Lung (tissue), 16 donors: ENCODE measurements around the gene ARHGEF40. TPM values are rescaled to one million over a fixed set of nuclear protein-coding genes. Genes with fewer than 3 reads are reported as not detected.

Experiments used
- ATAC-seq: fragments of 200-7000 bp; cut with Tn5 transposase; one replicate; pipeline ENCODE4 v1.9.1; 2020; ENCODE audit warnings: moderate number of reproducible peaks; ENCODE audit not compliant: insufficient read depth, low FRiP score
- DNase-seq, 3 donors: peaks; one replicate each; pipeline ENCODE4 v3.0.0-alpha.2; 2013 to 2017
- H3K27ac ChIP-seq, 2 donors: one replicate each; pipeline ENCODE4 v1.5.1; 2013; ENCODE audit warnings: mild to moderate bottlenecking in 2 of 2, moderate library complexity in 2 of 2, control low read depth in 1 of 2, inconsistent platforms in 1 of 2, low read depth in 1 of 2, low read length in 1 of 2
- H3K27me3 ChIP-seq, 3 donors: one replicate each; pipeline ENCODE4 v1.5.1; 2013; ENCODE audit warnings: low read length in 2 of 3; ENCODE audit not compliant: control insufficient read depth in 3 of 3, insufficient read depth in 3 of 3
- H3K36me3 ChIP-seq, 4 donors: one replicate each; pipeline ENCODE4 v1.5.1; 2013; ENCODE audit warnings: low read length in 4 of 4, mild to moderate bottlenecking in 1 of 4, moderate library complexity in 1 of 4; ENCODE audit not compliant: control insufficient read depth in 4 of 4, insufficient read depth in 4 of 4
- H3K4me1 ChIP-seq, 5 donors: one replicate each; pipeline ENCODE4 v1.5.1; 2013; ENCODE audit warnings: low read length in 5 of 5, mild to moderate bottlenecking in 2 of 5, moderate library complexity in 1 of 5; ENCODE audit not compliant: control insufficient read depth in 5 of 5, insufficient read depth in 5 of 5
- H3K4me3 ChIP-seq: one replicate; pipeline ENCODE4 v1.5.1; 2013; ENCODE audit warnings: mild to moderate bottlenecking, control low read depth, moderate library complexity
- H3K9ac ChIP-seq, 2 donors: one replicate each; pipeline ENCODE4 v1.5.1; 2013; ENCODE audit warnings: low read length in 2 of 2, control low read depth in 1 of 2; ENCODE audit not compliant: insufficient read depth in 1 of 2
- H3K9me3 ChIP-seq, 4 donors: one replicate each; pipeline ENCODE4 v1.5.1; 2013; ENCODE audit warnings: low read length in 3 of 4, mild to moderate bottlenecking in 1 of 4, moderate library complexity in 1 of 4; ENCODE audit not compliant: control insufficient read depth in 4 of 4, insufficient read depth in 3 of 4
- CTCF ChIP-seq: IDR thresholded peaks from 2 replicates; pipeline ENCODE4 v1.5.1; 2012; ENCODE audit warnings: mild to moderate bottlenecking; ENCODE audit errors: control extremely low read depth, extremely low read depth
- WGBS, 2 donors: extraction: QIAGEN DNeasy Blood & Tissue Kit; methylation state at CpG; one replicate each; pipeline ENCODE4 v1.1.7; 2013; 5-methylcytosine and 5-hydroxymethylcytosine counted together
- long read RNA-seq, 5 donors: transcript quantifications; one replicate each; lab custom pipeline, GENCODE V29; 2026
- polyA plus RNA-seq, 2 donors: library from polyadenylated mRNA; stranded (reverse); fragments of 200-250 nt; gene quantifications; one replicate each; pipeline ENCODE4 v1.2.1, GENCODE V29; 2013
- total RNA-seq, 2 donors: library from RNA; depleted of rRNA in 1 of 2; stranded (reverse); fragments of >200 nt in 1 of 2; gene quantifications; one replicate each; pipeline ENCODE4 v1.2.1, GENCODE V29; 2014 to 2021
- donor health status: control.
- donor health status: control.
- donor health status: Bipolar disorder and iron deficiency.
- donor health status: healthy.
- donor health status: DM: yes; HTN: yes; CAD: no.

Gene ARHGEF40
- total RNA-seq = 10 to 100 TPM; 36.7 to 48.6 TPM
- 10 to 100 TPM; 13.1 to 17.8 TPM for polyA plus RNA-seq
- long read RNA-seq, donor 1, full-length matches to known transcripts = 9 of 9 reads
- long read RNA-seq, donor 1, partial matches to known transcripts = 0 of 9 reads
- long read RNA-seq, donor 1, other reads (novel, unspliced or antisense) = 0 of 9 reads
- long read RNA-seq, donor 2, partial matches to known transcripts = 0 of 1 reads
- long read RNA-seq, donor 2, other reads (novel, unspliced or antisense) = 0 of 1 reads
- long read RNA-seq, donor 3, partial matches to known transcripts = 16 of 16 reads
- long read RNA-seq, donor 3, other reads (novel, unspliced or antisense) = 0 of 16 reads
- long read RNA-seq, donor 4, partial matches to known transcripts = 0 of 4 reads
- long read RNA-seq, donor 4, other reads (novel, unspliced or antisense) = 0 of 4 reads
- long read RNA-seq, donor 5, full-length matches to known transcripts = 3 of 118 reads
- long read RNA-seq, donor 5, partial matches to known transcripts = 110 of 118 reads
- long read RNA-seq, donor 5, other reads (novel, unspliced or antisense) = 5 of 118 reads

GRCh38 chr14:21070083-21070609 is at the start of gene ARHGEF40:
Gene ARHGEF40, plus strand, starts transcription at chr14:21070304. Its CDS starts 93 bp downstream, at chr14:21070397.
- peak; percentile 68 for ATAC-seq
- Histone ChIP-seq H3K27ac (peak within 1 kb of the TSS; percentile 87 to 93), H3K9me3 (no peaks in the 10 kb centered on the region), H3K4me3 (peak within 1 kb of the TSS; percentile 60), H3K36me3 (peaks cover 0 to 23% (median 12%) of the 10 kb centered on the region in 4 donors), H3K27me3 (no peaks in the 10 kb centered on the region), H3K4me1 (peaks cover 0 to 30% (median 0%) of the 10 kb centered on the region in 5 donors), H3K9ac (peak within 1 kb of the TSS; percentile 56 to 79)
- DNase-seq = peak; percentile 81 to 88 (median 84)
- 0 to 1% methylated on average over 15 to 63 of the region's 63 CpGs for WGBS, 2 donors
- TF ChIP-seq CTCF = no peak

- H3K4me1 ChIP-seq = peaks cover 3 to 17% (median 12%) of the 10 kb centered on the region in 5 donors
- 89% methylated on average over 5 of the region's 5 CpGs for WGBS, 2 donors
- TF ChIP-seq CTCF = no peak
- peaks cover 5 to 24% (median 16%) of the 10 kb centered on the region in 4 donors for H3K36me3 ChIP-seq
- H3K9me3 ChIP-seq = no peaks in the 10 kb centered on the region
- no peak for DNase-seq
- no peak overlapping the region for H3K9ac ChIP-seq
- no peak overlapping the region for H3K27ac ChIP-seq
- no peak for ATAC-seq
- no peaks in the 10 kb centered on the region for H3K27me3 ChIP-seq
- no peak overlapping the region for H3K4me3 ChIP-seq
Observed at GRCh38 chr14:21020977-21021545, 49.0 kb upstream of the ARHGEF40 start.

- no peak overlapping the region for H3K4me3 ChIP-seq
- WGBS, 2 donors = 80 to 89% methylated on average over 5 of the region's 5 CpGs
- peaks cover 7 to 24% (median 13%) of the 10 kb centered on the region in 5 donors for H3K4me1 ChIP-seq
- ATAC-seq = no peak
- H3K27ac ChIP-seq = peak overlapping the region in 1 of 2 donors; percentile 93
- TF ChIP-seq CTCF = no peak
- peaks cover 2 to 19% (median 13%) of the 10 kb centered on the region in 4 donors for H3K36me3 ChIP-seq
- DNase-seq = no peak
- H3K9me3 ChIP-seq = no peaks in the 10 kb centered on the region
- H3K27me3 ChIP-seq = no peaks in the 10 kb centered on the region
- no peak overlapping the region for H3K9ac ChIP-seq
Observed at GRCh38 chr14:21022686-21023085, 47.4 kb upstream of the ARHGEF40 start.
